Stimulated activated CD4-positive, alpha-beta T cell treated with anti-CD3 and anti-CD28 coated beads, Interleukin-12 subunit alpha, Interleukin-12 subunit beta, amount 100 ng/mL, for 24 hours (primary cell): Measurements from ENCODE around the gene ZNF729.
"Not testable (repeated sequence)": the region's sequence is repeated elsewhere in the genome, so short reads cannot be mapped to it uniquely, and the experiment has no call there.

Experiments
- DNase-seq, 2 experiments: peaks; one replicate each; pipeline ENCODE4 v3.0.0-alpha.2; 2020; ENCODE audit warnings: low read depth in 2 of 2

ZNF729 gene

DNA sequence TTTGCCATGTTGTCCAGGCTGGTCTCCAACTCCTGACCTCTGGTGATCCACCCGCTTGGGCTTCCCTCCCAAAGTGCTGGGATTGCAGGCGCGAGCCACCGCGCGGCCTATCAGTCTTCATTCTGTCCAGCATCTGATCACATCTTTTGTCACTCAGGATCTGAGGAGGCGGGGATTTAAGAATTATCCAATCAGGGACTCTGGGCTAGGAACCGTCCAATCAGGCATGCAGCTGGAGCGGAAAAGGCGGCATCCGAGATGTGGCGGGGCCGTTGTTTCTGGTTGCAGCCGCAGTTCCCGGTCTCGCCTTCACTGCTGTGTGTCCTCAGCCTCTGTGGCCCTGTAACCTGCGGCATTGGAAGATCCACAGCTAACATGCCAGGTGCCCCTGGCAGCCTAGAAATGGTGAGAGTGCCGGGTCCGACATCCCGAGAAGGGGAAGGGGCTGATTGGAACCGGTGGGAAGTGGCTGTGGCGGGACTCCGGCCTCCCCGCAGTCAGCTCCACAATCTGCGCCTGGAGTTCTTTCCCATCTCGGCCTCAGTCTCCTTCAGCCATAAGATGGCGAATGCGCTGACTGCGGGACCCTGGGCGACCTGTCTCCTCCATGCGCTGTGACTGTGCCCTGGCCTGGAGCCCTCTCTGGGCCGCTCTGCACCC, at the start of gene ZNF729:
Gene ZNF729, plus strand, starts transcription at position 291 of the 660 bp plus-strand sequence. Its CDS starts 85 bp downstream, at position 376.
- no peak for DNase-seq

DNA sequence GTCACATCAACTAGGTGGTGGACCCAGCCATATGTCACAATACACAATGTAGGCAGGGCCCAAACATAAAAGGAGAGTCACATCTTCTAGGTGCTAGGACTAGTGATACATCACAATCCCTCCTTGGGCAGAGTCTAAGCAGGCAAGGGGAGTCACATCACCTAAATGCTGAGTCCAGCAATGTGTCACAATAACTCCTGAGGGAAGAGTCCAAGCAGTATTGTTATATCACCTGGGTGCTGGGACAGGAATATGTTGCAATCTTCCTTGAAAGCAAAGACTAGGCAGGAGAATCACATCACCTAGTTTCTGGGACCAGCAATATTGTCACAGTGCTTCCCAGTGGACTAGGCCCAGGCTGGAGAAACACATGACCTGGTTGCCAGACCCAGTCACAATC, 29.4 kb upstream of the ZNF729 start:
- DNase-seq, result no peak

DNA sequence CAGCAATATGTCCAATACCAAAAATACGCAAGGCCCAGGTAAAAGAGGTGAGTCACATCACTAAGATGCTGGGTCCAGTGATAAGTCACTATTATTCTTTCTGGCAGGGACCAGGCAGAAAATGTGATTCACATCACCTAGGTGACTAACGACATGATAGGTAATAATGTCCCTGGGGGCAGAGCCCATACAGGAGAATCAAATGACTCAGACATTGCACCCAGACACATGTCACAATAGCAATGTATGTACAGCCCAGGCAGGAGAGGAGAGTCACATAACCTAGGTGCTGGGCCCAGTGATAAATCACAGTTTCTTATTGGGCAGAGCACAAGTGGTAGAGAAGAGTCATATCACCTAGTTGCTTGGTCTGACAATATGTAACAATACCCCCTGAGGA, 28.9 kb upstream of the ZNF729 start:
- DNase-seq, result no peak

DNA sequence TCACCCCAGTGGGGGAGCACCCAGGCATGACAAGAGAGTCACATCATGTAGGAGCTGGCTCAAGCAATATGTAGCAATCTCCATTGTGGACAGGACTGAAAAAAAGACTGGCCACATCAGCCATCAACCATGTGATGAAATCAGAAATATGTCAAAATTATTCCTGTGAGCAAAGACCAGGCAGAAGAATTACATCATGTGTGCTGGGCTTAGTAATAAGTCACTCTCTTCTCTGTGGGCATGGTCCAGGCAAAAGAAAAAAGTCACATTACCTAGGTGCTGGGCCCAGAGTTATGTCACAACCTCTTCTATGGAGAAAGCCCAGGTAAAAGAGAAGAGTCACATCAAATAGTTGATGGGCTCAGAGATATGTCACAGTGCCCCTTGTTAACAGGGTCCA, 28.3 kb upstream of the ZNF729 start:
- no peak for DNase-seq

DNA sequence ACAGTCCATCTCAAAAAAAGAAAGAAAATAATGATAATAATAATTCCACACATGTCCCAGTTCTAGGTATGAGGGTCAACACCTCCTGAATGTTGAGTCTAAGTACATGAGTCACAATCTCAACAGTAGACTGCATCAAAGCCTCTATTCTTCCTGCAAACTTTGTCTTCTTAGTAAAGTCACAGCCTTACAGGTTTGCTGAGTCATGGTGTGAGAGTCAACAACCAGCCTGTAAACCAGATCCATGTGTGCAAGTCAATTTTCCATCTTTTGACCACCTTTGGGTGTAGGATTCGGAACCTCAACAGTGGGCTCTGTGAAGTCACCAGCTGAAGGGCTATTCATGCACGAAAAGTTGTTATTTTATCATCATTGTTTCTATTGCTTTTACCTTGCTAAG, 25.7 kb upstream of the ZNF729 start:
- no peak for DNase-seq

DNA sequence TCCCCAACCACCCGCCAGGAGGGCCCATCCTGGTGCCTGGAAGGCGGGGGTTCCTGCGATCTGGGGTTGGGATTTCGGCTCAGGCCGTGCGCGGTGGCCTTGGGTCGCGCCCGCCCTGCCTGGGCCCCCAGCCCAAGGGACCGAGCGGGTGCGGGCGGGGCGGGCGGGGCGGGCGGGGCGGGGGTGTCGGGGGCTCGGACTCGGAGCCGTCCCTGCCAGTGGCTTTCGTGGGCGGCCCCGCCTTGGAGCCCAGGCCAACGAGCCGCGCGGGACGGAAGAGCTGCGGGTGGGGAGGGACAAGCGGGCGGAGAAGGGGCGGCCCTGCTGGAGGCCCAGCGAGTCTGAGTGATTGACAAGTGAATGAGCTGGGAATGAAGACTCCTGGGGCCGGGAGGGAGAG, 24.6 kb upstream of the ZNF729 start:
- no peak for DNase-seq

DNA sequence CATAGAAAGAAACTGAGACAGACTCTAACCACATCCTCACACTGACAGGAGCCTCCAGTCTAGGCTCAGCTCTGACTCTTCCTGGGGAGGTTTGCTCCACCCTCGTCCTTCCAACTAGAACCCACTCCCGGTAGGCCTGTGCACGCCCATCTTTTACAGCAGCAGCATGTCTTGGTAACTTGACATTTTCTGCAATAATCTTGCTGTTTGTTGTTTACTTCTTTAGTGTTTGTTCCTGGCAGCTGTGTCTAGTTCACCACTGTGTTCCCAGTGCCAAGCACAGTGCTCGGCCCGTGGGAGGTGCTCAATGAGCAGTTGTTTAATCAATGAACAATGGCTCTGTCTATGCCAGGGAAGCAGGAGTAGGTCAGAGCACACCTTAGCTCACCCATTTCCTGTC, 23.1 kb upstream of the ZNF729 start:
- DNase-seq, result no peak

DNA sequence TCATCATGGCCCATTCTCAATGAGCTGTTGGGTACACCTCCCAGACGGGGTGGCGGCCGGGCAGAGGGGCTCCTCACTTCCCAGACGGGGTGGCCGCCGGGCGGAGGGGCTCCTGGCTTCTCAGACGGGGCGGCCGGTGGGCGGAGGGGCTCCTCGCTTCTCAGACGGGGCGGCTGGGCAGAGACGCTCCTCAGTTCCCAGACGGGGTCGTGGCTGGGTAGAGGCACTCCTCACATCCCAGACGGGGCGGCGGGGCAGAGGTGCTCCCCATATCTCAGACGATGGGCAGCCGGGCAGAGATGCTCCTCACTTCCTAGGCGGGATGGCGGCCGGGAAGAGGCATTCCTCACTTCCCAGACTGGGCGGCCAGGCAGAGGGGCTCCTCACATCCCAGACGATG, 35.3 kb downstream of the ZNF729 start:
- not testable (repeated sequence) for DNase-seq

DNA sequence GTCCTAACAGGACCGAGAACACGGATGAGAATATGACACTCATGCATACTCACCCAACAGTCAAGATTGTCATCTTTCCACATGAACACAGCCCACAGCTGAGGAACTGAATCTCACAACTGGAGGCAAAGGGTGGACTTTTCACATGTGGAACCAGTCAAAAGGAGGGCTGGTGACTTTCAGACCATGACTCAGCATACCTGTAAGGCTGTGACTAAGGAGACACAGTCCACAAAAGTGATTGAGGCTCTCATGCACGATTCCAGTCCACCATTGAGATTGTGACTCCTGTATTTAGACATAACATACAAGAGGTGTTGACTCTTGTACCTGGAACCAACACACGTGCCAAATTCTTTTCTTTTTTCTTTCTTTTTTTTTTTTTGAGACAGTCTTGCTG, 40.0 kb downstream of the ZNF729 start:
- no peak for DNase-seq

DNA sequence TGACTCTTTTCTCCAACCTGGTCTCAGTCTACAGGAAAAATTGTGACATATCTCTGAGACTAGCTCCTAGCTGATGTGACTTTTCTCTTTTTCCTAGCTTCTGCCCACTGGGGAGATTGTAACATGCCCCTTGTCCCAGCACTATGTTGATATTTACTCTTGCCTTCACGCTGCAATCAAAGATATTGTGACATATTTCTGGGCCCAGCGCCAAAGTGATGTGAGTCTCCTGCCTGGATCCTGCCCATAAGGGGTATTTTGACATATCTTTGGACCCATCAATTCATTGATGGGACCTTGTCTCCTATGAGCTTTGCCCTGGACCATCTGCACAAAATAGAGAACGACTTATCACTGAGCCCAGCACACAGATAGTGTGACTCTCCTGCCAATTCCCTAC, 41.1 kb downstream of the ZNF729 start:
- DNase-seq, result no peak

DNA sequence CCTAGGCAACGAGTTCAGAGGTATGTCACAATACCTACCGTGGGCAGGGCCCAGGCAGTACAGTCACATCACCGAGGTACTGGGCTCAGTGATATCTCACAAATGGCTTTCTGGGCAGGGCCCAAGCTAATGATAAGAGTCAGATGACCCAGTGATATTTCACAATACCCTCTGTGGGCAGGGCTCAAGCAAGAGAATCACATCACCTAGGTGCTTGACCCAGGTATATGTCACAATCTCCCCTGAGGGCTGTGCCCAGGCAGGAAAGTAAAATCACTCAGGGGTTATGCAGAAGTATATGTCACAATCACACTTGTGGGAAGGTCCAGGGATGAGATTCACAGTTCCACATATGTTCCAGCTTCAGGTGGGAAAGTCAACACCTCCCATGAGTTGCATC, 45.3 kb downstream of the ZNF729 start:
- no peak for DNase-seq

DNA sequence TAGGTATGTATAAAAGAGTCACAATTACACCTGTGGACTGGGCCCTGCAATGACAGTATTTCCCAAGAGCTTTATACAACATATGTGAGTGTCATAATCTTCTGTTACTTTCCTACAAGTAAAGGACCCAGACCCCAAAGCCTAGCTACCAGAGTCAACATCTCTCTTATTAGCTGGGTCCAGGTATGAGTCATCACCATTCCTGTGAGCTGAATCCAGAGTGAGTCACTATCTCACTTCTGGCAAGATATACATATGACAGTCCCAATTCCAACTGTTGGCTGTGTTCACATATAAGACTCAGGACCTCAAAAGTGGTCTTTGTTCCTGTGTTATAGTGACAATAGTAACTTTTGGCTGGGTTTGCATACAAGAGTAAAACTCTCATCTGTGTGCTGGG, 46.7 kb downstream of the ZNF729 start:
- DNase-seq, result no peak

DNA sequence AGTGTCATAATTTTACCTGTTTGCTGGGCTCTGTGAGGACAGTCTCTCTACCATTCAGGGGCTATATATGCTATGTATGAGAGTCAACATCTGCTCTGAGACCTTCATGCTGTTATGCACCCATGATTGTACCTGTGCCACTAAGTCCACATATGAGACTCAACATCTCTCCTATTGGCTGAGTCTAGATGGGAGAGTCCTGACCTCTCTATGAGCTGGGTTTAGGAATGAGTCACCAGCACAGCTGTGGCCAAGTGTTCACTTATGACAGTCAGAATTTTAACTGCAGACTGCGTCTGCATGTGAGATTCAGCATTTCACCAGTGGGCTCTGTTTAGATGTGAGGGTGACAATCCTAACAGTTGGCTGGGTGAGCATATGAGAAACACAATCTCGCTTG, 49.5 kb downstream of the ZNF729 start:
- DNase-seq, result no peak

DNA sequence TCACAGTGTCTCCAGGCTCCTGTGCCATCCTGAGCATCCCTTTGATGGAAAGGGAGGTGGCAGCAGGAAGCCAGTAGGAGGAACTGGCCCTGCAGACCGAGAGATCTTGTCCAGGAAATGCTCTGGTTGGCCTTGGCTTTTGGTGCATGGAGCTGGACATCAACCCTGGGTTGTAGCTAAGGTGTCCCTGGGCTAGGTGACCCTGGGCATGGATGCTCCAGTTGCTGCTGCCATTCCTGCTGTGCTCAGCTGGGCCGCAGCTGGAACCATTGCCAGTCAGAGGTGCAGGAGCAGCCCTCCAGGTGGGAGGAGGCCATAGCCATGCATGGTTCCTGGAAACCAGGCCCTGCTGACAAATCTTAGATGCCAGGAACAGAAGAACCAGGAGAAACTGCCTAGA, 68.4 kb downstream of the ZNF729 start:
- no peak for DNase-seq
